Hematopoietic multipotent progenitor cell treated with erythropoietin and hydrocortisone succinate and interleukin-3 and kit ligand, for 17 days (in vitro differentiated cells): Measurements from ENCODE around the gene SLC4A3.
"Not testable (repeated sequence)": the region's sequence is repeated elsewhere in the genome, so short reads cannot be mapped to it uniquely, and the experiment has no call there.

Experiments used
- DNase-seq: peaks from one replicate; pipeline ENCODE4 v3.0.0-alpha.2; 2015; ENCODE audit warnings: low spot score

The SLC4A3 gene

DNA sequence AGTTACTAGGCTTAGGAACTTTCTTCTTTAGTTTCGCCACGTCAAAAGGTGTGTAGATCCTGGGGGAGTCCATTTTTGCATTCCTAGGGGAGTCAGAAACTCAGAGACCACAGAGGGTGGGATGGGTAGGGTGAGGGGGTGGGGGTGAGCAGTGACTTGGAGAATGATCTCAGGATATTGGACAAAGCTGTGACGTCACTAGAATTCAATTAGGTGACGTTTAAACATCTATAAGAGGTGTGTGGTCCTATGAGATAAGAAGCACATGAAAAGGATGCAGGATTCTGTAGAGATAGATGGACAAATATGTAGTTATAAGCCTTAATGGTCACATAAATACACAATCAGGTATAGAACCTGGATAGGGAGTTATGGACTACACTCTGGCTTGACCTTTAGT, 21.5 kb downstream of the SLC4A3 start:
- DNase-seq: no peak

DNA sequence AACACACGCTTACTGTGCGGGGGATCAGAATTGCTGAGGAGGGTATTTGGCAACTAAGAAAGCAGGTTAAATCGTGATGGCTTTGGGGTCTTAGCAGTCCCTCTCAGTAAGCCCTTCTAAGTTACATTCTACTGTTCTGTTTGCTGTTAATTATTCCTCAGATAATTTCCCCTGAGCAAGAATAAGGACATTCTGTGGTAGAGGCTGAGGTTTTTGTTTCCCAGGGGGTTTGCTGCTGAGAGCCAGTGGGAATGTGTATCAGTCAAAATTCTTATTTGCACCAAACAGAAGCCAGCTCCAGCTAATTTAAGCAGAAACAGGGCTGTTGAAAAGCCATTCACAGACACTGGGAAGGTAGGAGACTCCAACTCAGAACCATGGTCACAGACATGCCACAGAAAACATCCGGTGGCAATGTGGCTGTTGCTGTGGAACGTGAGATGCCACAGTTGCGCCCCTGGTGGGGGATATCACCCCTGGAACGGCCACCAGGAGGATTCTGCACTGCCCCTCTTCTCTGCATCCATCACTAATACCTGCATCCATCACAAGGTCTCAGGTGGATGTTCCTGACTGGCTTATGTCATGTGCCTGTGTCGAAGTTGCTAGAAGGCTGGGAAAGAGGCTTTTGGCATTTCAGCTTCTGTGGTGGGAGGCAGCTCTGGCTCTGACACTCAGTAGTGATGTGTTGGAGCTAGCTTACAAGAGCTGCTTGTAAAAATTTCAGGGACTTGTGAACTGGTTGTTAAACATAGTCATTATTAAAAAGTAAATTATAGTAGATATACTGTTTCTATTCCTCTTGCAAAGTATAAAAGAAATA, 23.2 kb downstream of the SLC4A3 start:
- no peak for DNase-seq

GRCh38 chr2:219651656-219652055, 24.2 kb downstream of the SLC4A3 start:
- DNase-seq: not testable (repeated sequence)

DNA sequence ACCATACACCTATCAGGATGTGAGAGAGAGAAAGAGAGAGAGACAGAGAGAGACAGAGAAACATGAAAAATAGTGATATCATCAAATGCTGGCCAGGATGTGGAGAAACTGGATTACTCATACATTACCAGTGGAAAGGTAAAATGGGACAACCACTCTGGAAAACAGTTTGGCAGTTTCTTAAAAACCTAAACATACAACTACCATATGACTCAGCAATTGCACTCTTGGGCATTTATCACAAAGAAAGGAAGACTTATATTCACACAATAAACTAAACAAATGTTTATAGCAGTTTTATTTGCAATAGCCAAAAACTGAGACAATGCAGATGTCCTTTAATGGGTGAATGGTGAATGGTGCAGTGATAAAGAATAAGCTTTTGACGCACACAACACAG, 29.1 kb downstream of the SLC4A3 start:
- DNase-seq: no peak

DNA sequence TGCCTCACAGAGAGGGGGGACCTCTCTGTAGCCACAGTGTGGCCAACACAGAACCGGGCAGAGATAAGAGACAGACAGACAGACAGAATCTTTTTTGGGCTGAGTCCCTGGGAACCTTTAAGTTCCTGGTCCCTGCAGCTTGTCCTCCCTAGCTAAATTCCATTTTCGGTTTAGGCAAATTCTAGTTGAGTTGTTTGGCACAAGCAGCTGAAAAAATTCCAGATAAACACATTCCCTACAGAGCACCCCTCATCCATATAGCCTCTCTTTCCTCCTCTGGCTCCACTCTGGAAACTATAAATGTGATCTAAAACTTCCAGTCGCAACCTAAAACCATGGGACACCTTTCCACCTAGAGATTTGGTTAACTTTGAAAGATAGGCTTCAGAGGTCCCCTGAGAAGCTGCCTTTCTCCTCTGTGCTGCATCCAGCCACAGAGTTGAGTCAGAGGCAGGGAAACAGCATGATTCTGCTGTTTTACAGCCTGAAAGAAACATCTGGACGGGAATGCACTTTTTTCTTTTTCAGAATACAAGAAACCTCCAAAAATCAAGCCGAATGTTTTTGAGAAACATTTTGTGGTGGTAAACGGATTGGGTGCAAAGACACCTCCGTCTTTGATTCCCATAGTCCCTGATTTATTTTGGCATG, 30.9 kb downstream of the SLC4A3 start:
- DNase-seq: no peak

GRCh38 chr2:219658874-219659273, 31.4 kb downstream of the SLC4A3 start:
- DNase-seq: no peak

DNA sequence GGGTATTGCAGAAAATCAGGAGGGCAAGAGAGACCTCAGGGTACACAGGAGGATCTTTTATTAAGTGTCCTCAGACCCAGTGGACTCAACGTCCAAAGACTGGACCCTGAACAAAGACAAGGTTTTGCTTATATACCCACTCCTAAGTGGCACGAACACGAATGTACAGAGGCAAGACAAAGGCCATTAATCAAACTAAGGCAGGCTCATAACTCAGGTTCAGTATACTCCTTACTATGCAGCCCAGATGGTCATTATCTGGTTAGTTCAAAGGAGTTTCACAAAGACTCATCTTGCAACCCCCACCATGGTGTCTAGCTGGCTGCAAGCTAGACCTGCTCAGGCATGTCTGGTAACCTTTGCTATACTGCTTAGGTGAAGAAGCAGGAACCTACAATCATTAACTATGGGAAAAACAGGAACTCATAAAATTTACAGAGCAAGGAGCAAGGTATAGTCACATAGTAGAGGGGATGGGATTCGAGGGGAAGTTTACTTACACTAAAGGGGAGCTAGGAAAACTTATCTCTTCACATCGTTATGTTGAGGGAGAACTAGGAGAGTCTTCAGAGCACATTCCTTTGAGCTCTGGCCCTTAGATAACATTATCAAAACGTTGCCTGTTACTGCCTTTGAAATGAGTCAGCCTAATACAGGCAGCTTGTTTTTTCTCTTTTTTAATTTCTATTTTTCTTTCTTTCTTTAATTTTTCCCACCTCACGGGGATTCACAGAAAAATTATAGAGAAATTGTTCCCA, 33.9 kb downstream of the SLC4A3 start:
- no peak for DNase-seq

DNA sequence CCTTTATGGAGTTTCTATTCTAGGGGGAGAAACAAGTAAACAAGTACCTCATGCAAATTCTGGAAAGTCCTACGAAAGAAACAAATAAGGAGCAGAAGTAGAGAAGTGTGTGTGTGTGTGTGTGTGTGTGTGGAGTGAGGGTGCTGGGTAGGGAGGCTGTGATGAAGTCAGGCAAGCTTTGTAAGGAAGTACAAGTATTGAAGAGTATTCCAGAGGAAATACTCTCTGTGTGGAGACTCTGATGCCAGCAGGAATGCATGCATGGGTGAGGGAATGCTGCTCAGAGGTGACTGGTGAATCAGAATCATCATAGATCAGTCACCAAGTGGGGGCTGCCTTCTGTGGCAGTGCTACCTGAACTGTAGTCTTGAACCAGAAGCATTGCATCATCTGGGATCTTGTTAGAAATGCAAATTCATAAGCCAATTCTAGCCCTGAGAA, 34.5 kb downstream of the SLC4A3 start:
- no peak for DNase-seq

- no peak for DNase-seq
These were observed 35.1 kb downstream of the SLC4A3 start for GRCh38 chr2:219662566-219662965.

DNA sequence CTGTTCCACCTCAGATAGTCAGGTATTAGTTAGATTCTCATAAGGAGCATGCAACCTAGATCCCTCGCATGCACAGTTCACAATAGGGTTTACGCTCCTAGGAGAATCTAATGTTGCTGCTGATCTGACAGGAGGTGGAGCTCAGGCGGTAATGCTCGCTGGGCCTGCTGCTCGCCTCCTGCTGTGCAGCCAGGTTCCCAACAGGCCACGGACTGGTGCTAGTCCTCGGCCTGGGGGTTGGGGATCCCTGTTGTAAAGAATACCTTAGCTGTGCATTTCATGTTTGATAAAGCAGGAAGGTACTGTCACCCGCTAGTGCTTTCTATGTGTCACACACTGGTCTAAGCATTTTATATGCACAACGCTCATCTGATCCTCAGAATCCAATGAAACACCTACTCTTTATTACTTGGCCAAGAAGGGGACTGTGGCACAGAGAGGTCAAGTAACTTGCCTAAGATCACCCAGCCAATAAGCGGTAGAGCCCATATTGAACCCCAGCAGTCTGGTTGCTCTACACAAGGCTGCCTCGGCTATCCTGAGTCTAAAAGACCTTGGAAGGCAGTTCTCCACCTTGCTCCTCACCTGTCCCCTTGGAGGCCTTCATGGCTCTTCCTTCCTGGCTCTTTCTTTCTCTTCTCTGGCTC, 35.8 kb downstream of the SLC4A3 start:
- no peak for DNase-seq

- DNase-seq: no peak
These were observed 36.6 kb downstream of the SLC4A3 start for GRCh38 chr2:219664041-219664440.

DNA sequence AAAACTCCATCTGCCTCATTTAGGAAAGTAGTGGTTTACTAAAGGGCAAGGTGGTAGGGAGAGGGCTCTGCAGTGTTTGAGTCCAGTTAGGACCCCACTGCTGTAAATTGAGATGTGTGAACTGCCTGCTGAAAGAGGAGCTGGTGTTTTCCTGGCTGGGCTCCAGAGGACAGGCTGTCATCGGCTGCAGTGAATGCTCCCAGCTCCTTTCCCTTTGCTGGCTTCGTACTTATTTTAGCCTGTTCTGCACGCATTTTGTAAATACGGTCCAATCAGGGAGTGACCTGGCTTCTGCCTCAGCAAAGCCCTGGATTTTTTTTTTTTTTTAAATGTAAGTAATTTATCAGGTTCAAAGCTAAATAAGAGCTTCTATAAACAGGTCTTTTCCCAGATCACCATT, 37.5 kb downstream of the SLC4A3 start:
- DNase-seq: no peak

- DNase-seq: no peak
These were observed 38.5 kb downstream of the SLC4A3 start for GRCh38 chr2:219665926-219666325.

DNA sequence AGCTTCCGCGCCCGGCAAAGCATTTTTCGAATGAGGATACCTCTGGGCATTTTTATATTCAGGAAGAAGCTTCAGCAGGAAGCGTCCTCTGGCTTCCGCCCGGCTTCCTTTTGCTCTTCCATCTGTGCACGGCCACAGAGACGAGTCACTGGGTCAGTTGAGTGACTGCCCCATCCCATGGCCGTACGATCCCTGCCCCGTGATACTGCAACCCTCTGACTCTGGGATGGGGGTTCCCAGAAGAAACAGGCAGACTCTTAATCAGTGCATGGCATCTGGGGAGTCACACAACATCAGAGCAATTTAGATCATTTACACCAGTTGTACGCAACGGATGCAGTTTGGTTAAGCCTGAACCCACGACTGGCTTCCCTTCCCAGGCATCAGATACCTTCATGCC, 40.9 kb downstream of the SLC4A3 start:
- DNase-seq: no peak

DNA sequence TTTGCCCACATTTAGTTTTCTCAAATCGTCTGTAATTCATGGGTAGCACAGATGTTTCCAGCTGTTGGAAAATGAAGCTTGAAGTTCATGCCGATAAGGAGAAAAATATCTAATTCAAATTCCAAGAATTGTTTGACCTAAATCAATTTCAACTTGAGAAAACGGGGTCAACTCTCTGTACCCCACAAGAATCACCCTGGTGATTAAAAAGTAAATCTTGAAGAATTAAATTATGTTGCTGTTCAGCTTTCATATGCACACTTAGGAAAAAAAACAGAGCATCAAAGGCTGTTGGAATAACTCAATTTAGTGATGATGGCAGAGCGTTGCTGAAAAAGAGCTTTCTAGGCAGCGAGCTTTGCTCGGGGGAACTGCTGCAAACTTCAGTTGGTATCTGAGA, 43.0 kb downstream of the SLC4A3 start:
- DNase-seq: no peak

GRCh38 chr2:219671279-219671678, 43.8 kb downstream of the SLC4A3 start:
- DNase-seq: no peak

DNA sequence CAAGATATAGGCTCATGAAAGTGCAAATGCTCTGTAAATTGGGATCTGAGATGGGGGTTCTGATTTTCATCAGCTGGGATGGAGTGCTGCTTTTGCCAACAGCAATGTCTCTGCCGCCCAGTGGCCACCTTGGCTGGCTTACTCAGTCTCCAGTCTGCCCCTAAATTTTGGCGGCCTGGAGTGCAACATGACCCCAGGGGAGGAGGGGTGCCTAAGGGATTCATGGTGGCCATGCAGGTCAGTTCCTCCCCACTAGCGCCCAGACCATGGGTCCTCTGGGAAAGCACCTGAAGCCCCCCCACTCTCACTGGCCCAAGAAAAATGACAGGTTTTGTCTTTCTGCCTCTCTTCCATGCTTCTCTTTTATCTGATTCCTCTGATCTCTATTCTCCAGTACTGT, 45.0 kb downstream of the SLC4A3 start:
- DNase-seq: no peak

- no peak for DNase-seq
These were observed 47.8 kb downstream of the SLC4A3 start for GRCh38 chr2:219675221-219675620.

GRCh38 chr2:219676586-219676985, 49.2 kb downstream of the SLC4A3 start:
- DNase-seq: no peak

GRCh38 chr2:219679041-219679440, 51.6 kb downstream of the SLC4A3 start:
- no peak for DNase-seq

- no peak for DNase-seq
These were observed 52.1 kb downstream of the SLC4A3 start for GRCh38 chr2:219679571-219679970.

DNA sequence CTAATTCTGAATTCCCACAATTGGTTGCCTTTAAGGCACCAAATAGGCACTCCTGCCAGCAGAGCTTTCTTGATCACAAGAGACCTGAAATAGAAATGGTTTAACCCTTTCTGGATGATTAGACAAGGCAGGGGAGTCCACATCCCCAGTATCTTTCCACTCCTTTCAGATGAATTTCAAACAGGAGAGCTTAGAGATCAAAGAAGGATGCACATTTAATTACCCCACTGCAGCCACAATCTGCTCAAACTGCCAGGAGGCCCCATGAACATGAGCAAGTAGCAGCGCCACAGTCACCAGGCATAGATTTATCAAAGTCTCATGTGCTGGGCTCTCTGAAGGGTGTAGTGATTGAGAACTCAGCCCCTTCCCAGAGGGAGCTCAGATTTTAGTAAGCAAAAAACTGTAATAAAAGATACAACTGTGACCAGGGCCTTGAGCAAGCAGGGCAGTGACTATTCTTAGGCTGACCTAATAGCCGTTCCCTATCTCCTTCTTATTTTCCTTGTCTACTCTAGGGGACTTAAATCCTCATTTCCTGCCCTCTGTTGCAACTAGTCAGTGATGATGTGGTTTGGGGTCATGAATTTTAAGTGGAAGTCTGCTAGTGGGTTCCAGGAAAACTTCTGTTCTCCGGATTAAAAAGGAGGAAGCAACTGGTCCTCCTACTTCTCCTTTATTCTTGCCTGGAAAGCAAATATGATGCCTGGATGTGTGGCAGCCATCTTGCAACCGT, 53.7 kb downstream of the SLC4A3 start:
- DNase-seq: no peak
